GM21390 (cell line): Measurements from ENCODE around the gene MYPN.
"Not testable (repeated sequence)": the region's sequence is repeated elsewhere in the genome, so short reads cannot be mapped to it uniquely, and the experiment has no call there.

ENCODE experiments used
- ATAC-seq: cut with Tn5 transposase; IDR thresholded peaks from one replicate; pipeline ENCODE4 v1.9.1; 2021; ENCODE audit not compliant: unreplicated experiment

Gene MYPN

GRCh38 chr10:68132391-68132790, 23.1 kb downstream of the MYPN start:
- no peak for ATAC-seq

- ATAC-seq, result no peak
These were observed 24.2 kb downstream of the MYPN start for GRCh38 chr10:68133523-68133922.

GRCh38 chr10:68135362-68135761, 26.1 kb downstream of the MYPN start:
- ATAC-seq, result no peak

GRCh38 chr10:68135922-68136792, 26.9 kb downstream of the MYPN start:
- no peak for ATAC-seq

GRCh38 chr10:68137171-68137570, 27.9 kb downstream of the MYPN start:
- no peak for ATAC-seq

- no peak for ATAC-seq
These were observed 29.2 kb downstream of the MYPN start for GRCh38 chr10:68138526-68138925.

GRCh38 chr10:68139448-68140272, 30.4 kb downstream of the MYPN start:
- ATAC-seq, result no peak

GRCh38 chr10:68142761-68143160, 33.5 kb downstream of the MYPN start:
- ATAC-seq, result no peak

- ATAC-seq, result no peak
These were observed 35.4 kb downstream of the MYPN start for GRCh38 chr10:68144709-68145108.

- ATAC-seq, result no peak
These were observed 36.4 kb downstream of the MYPN start for GRCh38 chr10:68145705-68146104.

- ATAC-seq, result no peak
These were observed 36.8 kb downstream of the MYPN start for GRCh38 chr10:68146133-68146532.

- no peak for ATAC-seq
These were observed 42.2 kb downstream of the MYPN start for GRCh38 chr10:68151453-68151852.

- ATAC-seq, result no peak
These were observed 44.4 kb downstream of the MYPN start for GRCh38 chr10:68153473-68154210.

- no peak for ATAC-seq
These were observed 44.9 kb downstream of the MYPN start for GRCh38 chr10:68154211-68154497.

GRCh38 chr10:68155615-68156210, 46.4 kb downstream of the MYPN start:
- ATAC-seq, result no peak

GRCh38 chr10:68156373-68157185, 47.3 kb downstream of the MYPN start:
- ATAC-seq, result no peak

GRCh38 chr10:68157522-68157921, 48.2 kb downstream of the MYPN start:
- ATAC-seq, result not testable (repeated sequence)

- ATAC-seq, result no peak
These were observed 48.7 kb downstream of the MYPN start for GRCh38 chr10:68158031-68158430.

- peak; percentile 96 for ATAC-seq
These were observed 54.4 kb downstream of the MYPN start for GRCh38 chr10:68163735-68164134.

GRCh38 chr10:68165643-68166042, 56.4 kb downstream of the MYPN start:
- no peak for ATAC-seq
